Brain pericyte (primary cell): ENCODE results near the gene ZRANB1.
A peak's percentile ranks its signal among the peaks of the same experiment; 100 is the strongest.

Experiments used
- DNase-seq: peaks from one replicate; pipeline ENCODE4 v3.0.0-alpha.2; 2012; ENCODE audit warnings: low read depth, low spot score

The ZRANB1 gene

DNA sequence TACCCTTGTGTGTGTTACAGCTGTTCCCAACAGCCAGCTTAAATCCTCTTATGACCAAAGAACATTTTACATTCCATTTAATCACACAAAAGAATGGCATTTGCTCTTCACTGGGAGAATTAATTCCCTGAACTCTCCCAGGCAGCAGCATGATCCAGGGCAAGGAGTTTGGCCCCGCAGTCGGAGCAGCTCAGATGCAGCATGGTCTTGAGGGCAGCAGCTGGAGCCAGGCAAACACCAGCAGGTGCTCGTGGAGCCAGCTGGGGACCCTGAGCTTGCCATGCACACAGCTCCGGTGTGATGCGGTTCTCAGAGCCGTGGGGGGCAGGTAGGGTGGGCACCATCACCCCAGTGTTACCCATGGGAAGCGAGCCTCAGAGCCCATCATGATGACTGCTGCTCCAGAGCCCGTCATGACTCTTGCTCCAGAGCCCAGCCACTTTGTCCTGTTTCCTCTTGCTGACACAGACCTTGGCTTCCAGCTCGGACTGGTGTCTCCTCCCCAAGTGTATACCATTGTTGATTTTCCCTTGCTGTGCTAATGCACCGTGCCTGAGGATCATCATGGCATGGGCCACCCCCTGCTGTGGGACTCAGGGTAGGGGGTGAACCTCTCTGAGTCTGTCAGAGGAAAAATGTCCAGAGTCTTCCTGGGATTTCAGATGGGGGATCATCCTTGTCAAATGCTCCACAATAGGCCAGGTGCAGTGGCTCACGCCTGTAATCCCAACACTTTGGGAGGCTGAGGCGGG is 75.8 kb downstream of the ZRANB1 start:
- DNase-seq = peak; percentile 45

DNA sequence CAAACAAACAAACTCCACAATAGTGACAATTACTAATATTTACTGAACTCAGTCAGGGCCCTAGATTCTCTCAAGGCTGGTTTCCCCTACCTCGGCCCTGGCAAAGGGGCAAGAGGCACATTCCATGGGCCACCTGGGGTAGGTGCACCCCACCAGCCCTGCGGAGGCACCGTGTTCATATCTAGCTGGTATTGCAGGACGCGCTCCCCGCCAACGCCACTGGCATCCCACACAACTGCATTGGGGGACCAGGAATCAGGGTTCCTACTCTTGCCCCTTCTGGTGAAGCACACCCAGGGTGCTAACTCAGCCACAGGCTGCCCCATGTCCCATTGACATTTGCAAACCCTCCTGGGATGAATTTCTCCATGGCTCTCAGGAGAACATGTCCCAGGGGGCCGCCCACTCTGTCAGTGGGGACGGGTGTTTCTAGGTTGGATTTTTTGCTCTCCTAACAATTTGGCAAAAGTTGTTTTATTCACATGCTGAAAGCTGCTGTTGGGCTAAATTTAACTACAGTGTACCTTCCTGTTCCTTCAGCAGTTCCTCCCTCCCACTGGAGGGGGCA is 76.7 kb downstream of the ZRANB1 start:
- no peak for DNase-seq

DNA sequence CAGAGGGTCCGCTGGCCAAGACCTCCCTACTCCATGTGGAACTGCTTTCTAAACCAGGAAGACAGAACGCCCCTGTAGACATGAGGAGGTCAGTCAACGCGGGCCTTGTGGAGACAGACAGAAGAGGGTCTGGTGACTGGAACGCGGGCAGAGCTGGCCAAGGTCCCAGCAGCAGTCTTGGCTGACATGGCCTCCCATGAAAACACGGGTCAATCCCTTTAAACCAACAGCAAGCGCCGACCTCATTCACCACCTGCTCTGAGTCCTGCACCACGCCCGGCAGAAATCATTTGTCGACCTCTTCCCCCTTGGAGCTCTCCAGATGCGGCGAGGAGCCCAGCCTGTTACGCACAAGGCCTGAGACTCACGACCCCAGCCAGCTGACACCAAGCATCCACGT is 78.5 kb downstream of the ZRANB1 start:
- DNase-seq = no peak

DNA sequence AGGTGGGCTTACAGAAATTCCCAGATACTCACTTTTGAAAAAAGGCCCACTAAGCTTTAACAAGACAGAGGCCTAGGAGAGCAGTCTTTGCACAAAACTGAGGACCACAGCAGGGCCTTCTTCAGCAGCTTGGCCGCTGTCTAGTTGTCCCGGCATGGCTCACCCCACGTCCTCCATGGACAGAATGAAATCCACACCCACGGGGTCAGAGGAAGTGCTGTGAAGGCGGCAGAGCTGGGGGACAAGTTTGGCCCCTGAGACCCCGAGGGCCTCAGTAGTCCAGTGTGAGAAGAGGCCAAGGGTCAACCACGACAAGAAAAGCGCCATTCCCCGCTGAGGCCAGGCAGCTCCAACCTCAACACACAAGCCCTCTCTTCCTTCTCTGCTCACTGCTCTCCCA is 78.9 kb downstream of the ZRANB1 start:
- DNase-seq = no peak

DNA sequence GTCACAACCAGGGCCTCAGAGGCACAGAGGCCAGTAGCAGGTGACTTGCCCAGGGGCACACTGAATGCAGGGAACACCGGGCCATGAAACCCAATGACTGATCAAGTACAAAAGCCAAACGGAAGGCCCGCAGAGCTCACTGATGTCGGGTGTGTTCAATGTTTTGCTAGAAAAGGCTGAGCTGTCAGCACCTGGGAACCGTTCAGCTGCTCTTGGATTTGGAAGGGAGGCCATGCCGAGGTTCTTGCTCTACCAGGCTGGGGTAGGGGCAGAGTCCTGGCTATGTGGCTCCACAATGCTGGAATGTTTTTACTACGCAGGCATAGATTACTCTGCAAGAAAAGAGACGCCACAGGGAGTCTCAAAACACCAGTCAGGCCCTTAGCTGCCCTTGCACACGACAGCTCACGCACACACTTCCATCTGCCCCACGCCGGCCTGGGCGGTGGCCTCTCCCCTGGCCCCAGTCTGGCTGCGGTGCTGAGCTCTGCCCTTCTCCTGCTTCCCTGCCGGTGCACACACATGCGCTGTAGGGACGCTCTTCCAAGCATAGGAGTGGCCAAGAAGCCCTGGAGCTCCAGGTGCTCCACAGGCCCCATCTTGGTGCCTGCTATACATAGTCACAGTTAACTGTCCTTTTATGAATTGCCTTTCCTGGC is 79.9 kb downstream of the ZRANB1 start:
- peak; percentile 50 for DNase-seq

DNA sequence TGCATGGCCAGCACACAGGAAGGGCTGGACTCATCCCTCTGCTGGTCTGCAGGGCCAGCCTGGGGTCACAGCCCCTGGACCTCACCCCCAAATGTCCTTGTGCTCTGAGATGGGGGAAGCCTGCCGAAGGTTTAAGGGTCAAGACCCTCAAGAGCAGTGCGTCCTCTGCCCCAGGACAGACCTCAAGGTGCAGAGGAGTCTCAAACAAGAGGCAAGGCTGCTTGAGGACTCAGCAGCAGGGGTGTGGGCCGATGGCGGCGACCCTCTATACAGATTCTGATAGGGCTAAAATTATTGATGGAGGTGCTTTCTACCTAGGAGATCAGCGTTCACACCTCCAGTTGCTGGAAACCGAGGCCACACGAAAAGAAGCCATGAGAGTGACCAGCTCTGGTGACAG is 80.7 kb downstream of the ZRANB1 start:
- DNase-seq = no peak

DNA sequence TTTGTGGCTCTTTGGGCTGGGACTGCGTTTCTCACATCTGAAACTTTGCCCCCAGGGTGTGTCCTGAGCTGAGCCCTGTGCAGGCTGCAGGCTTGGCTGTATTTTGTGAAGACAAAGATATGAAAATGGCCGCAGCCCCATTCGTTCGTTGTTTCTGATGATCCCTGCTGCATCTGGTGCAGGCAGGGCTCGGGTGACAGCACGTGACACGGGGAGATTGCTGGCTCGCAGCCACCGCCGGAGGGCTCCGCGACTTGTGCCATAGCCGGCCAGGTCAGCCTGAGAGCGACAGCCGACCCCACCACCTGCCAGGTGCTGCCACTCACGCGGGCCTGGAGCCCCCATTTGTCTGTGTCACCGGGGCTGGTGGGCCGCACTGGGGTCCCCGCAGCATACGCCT is 81.3 kb downstream of the ZRANB1 start:
- no peak for DNase-seq

DNA sequence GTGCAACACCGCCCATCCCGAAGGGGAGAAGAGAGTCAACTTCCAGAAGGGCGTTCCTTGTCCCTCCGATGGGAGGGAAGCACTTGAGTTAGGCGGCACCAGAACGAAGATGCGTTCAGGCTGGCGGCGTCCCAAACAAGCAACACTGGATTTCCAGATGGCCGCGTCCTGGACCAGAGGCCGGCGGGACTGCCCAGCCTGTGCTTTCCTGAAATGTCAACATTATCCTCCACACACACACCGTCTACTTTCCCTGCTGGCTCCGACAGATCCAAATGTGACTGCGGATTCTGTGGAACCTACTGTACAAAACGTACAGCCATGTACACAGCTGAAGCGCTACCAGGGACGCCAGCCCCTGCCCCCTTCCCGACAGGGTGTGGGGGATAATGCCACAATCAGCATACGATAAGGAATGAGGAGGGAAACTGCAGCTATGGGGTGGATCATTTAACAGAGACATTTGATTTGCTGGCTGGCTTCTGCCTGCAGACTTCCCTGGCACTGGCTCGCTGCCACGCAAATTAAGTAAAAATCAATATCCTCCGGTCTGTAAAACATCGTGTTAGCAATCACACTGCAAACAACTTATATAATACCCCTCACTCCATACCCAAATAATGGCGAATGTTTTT is 82.1 kb downstream of the ZRANB1 start:
- DNase-seq = no peak

DNA sequence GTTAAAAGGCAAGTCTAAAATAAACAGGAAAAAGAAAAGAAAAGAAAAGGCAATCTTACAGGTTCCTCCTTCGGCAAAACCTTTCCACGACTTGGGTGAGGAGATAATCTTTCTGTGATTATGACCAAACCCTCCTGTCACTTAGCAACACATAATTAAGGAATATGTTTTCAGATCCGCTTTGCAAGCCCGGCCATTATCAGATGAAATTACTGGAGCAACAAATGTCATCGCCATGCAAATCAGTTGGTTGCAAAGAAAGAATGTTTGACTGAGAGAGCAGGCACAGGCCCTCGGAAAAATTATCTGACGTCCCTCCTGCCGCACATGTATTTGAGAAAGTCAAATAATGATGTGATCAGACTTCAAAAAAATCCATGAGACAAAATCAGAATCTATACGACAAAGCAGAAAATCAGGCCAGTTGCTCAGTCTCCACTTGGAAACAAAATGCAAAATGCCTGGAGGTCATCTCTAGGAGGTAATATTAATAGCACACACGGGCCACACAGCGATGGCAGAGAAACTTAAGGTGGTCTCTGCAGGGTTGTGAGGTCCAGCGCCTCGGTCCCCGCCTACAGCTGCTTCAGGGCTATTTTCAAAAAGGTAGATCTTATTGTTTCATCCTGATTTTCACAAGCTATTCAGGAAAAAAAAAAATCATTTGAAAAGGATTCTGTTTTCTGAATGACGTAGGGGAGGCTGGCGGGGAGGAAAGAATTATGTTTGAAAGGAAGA is 82.7 kb downstream of the ZRANB1 start:
- no peak for DNase-seq

DNA sequence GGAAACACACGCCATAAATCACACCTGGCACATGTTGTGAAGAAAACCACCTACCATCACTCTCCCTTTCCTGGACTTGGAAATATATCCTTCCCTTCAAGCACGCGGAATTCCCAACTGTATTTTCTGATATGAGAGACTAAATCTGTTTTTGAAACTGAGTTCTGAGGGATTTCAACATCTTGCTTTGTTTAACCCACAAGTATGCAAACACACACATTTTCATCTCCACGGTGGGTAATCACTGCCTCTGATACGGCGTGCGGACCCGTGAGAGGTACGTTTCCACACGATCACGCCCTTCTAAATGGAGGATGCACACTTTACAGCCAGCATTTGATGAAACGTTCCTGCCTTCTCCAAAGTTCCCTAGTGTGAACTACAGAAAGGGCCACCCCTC is 83.4 kb downstream of the ZRANB1 start:
- DNase-seq = no peak

DNA sequence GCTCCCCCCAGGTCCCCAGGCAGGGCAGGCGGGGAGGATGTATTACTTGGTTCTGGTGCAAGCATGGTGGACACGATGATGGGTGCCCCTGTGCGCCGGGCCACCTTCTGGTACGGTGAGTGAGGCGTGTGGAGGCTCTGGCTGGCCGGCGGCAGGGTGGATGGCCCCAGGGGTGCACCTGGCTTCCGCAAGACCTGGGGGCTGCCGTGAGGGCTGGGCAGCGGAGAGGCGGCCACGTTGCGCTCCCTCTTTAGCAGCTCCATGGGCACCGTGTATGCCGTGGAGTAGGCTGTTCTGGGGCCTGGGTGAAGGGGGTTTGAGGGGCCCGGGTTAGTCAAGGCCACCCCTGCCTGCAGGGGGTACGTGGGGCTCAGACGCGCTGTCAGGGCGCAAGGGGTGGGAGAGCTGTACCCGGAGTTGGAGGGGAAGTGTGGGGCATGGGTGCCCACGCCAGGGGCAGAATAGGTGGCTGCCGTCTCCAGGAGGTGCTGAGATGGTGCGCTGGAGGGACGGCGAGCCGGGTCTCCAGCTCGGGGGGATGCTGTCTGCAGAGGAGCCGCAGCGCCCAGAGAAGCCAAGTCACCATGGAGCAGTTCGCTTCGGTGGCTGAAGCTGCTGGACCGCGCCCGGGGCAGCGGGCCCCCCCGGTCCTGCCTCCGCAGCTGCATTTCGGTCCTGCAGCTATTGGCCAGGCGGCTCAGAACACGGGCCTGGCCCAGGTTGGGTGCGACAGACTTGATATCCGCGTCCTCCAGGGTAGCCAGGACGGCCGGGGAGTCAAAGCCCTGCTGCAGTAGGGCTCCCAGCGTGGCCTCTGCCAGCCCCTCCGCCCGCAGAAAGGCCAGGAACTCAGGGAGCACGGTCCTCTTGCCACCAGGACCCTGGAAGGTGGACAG is 84.4 kb downstream of the ZRANB1 start:
- DNase-seq = no peak

DNA sequence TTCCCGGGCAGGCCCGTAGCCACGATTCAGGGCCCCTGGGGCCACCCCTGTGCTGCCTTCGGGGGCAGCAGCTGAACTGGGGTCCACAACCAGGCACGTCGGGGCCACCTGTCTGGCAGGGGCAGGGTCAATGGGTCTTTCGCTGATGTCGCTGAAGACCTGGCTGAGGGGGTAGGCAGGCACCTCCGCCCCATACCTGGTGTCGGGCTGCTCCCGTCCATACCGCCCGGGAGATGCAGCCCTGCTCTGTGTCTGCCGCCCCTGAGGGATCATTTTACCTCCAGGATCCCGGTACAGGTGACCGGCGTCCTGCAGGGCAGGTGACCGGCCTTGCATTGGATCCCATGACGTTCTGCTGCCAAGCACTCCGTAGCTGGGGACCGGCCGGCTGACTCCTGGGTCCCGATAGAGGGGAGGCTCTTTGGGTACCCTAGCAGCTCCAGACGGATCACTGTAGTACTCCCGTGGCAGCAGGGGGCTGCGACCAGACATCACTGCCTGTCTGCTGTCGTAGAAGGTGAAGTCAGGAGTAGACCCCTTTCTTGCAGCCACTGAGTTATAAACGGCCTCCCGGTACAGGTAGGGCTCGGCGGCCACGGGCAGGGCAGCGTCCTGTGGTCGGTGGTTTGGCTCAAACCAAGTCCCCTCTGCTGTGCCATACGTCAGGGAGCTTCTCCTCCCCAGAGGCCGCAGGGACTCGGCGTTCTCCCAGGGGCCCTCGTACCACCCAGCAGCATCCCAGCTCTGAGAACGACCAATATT is 85.2 kb downstream of the ZRANB1 start:
- DNase-seq = no peak

DNA sequence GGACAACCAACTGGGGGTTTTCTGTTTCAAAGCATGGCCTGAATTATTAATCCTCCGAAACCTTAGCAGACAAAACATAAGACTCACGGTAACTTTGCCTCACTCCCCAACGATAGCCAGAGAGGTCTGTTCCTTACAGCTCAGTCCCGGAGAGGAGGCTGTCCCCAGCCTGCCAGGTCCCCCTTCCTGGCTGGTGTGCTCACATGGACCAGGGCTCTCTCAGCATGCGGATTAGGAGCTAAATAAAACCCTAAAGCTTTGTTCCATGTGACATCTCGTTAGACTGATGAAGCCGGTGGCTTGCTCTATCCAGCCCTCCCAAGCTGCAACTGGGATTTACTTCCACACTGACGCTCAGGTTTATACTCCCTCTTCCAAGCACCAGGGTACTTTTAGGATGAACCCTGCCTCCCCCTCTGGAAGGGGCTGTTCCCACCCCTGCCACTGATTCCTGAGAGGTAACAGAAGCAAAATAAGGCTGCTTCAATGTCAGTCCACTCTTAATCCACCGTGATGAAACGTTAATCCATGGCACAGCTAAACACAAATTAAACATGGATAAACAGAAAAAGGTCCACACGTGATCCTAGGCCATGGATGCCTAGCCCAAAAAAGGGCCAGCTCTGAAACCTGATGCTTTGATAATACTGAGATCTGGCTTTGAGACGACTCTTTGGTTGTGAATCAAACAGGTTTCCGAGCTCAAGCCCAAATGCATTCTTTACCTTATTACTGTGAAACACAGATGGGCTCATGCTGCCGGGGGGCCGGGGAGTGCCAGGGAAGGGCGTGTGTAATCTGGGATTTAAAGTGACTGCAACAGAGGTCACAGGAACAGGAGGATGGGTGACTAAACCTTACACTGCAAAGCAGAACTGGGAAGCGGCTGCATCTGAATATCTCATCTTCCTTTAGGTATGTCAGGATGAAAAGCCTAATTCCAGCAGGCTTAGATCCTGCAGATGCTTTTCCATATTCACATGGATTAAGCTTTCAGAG is 86.2 kb downstream of the ZRANB1 start:
- DNase-seq = no peak

DNA sequence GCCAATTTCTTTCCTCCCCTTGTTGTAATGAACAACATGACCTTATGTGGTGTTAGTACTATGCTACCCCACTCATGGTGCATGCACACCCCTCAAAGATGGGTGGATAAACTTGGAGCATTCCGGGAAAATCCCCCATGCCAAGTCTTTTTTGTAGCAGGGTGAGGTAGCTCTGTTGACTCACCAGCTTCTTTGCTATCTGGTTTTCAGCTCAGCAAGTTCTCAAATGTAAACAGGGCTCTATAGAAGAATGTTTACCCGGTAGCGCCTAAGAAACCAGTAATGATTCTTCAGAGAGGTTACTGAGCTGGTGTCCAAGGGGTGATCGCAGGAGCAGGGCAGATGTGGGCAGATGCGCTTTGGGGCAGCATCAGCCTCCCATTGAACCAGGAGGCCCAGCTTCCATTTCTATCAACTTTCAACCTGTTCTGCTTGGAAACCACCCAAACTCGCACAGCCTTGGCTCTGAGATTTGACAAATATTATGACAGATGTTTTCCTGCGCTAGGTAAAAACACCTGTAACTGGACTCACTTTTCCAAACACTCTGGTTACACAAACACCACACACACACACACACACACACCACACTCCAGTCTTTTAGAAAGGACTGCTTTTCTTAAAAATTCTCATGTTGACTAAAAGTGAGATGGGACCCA is 87.8 kb downstream of the ZRANB1 start:
- no peak for DNase-seq

DNA sequence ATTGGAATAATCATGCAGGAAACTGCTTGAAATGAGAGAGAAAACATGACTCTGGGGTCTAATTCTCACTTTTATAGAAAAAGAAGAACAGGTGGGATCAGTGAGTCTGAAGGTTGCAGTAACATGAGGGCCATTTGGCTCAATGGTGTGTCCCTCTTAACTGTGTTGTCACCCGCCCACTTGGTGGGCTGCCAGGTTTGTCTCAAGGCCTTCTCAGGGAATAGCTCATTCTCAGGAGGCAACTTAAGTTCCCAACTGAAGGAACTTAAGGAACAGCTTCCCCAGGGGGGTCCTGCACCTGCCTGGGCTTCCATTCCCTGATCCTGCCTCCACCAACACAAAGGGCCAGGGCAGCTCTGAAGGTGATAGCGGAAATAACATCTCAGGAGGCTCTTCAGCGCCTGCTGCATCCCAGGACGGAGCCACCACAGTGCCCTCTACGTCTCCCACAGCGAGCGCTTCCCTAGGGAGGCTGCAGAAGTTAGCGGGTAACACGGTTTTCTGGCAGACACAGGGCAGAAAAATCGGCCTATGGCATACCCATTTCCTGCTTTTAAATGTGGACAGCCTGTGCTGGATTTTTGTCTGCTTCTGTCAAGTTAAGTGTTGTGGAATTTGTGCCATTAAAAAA is 88.8 kb downstream of the ZRANB1 start:
- DNase-seq = no peak

DNA sequence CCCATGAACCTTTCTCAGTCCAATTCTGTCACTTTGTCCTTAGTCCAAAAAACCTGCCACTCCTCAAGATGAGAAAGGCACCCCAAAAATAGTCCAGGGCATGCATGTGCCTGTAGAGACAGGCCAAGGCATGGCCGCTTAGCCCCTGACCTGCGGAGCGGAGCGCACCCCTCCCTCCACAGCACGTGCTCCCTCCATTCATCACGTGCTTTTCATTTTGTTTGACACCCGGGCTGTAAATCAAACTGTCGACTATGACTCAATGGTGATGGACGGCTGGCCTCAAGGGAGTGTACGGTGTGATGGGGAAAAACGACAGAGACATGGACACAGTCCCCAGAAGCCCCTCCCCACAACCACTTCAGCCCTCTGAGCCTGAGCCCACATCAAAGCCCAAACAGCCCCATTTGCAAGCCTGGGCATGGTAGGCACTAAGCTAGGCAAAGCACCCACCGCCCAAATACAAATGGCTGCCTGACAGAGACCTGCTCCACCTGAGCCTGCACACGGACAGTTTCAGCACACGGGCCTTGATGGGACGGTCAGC is 90.6 kb downstream of the ZRANB1 start:
- DNase-seq = no peak

DNA sequence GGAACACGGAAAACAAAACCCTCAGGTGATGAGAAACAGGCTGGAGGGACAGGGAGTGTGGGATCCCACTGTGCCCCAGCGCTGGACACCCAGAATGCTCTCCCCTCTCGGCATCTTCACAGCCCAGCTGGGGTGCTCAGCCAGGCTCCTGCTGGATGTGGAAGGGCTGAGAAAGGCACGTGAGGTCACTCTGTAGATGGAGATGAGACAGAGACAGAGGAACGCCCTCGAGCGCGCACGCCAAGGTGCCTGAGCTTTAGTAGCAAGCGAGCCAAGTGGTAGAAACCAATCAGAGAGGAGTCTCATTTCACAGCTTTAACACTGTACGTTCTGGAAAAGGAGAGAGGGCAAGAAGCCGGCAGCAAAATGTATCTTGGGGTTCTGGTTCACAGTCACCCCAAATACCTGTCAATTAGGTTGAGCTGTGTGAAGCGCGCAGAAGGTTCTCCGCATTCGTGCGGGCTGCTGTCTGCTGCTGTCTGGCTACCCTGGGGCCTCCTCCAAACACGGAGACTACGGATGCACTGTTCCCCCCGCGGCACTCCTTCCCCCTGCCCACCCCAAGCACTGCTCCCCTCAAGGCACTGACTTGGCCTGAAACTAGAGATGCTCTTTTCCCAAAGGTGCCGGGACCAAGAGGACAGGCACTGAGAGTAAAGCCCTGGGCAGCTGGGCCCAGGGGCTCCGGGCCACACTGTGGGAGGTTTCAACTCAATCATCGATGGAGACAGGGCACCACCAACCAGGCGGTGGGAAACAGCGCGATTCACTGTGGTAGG is 91.4 kb downstream of the ZRANB1 start:
- DNase-seq = no peak
